Fibroblast of skin of scalp (primary cell): ENCODE data around the gene LRRC71. TPM values are rescaled to one million over a fixed set of nuclear protein-coding genes. Genes with fewer than 3 reads are reported as not detected.
A peak's percentile ranks its signal among the peaks of the same experiment; 100 is the strongest.

Source experiments
- DNase-seq: peaks from one replicate; pipeline ENCODE4 v3.0.0-alpha.2; 2013
- polyA plus RNA-seq, 2 experiments: library from polyadenylated mRNA; unstranded; fragments of 120-200 nt; gene quantifications; one replicate each; pipeline ENCODE4 v1.2.1, GENCODE V29; 2013; ENCODE audit not compliant: insufficient read length in 2 of 2

The LRRC71 gene
- 1.1 TPM for polyA plus RNA-seq (2013, experiment 1 of 2; ENCODE audit: insufficient read length)
- 0.49 TPM for polyA plus RNA-seq (2013, experiment 2 of 2; ENCODE audit: insufficient read length)

- peak; percentile 81 for DNase-seq
These were observed at the start of gene LRRC71 for GRCh38 chr1:156920233-156921052. TSS of gene LRRC71 (plus strand) at chr1:156920632. CDS start at chr1:156920804, 172 bp downstream.

DNA sequence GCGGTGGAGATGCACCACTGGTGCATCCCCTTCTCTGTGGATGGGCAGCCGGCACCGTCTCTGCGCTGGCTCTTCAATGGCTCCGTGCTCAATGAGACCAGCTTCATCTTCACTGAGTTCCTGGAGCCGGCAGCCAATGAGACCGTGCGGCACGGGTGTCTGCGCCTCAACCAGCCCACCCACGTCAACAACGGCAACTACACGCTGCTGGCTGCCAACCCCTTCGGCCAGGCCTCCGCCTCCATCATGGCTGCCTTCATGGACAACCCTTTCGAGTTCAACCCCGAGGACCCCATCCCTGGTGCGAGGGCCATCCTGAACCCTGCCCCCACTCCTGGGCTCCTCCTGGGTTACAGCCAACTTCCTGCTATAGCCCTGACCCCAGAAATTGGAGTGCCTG, 46.8 kb upstream of the LRRC71 start:
- DNase-seq, result no peak

- DNase-seq, result no peak
These were observed 46.3 kb upstream of the LRRC71 start for GRCh38 chr1:156874142-156874541.

- DNase-seq, result no peak
These were observed 45.7 kb upstream of the LRRC71 start for GRCh38 chr1:156874572-156875340.

- no peak for DNase-seq
These were observed 45.2 kb upstream of the LRRC71 start for GRCh38 chr1:156875341-156875615.

GRCh38 chr1:156876281-156876680, 44.2 kb upstream of the LRRC71 start:
- DNase-seq, result no peak

DNA sequence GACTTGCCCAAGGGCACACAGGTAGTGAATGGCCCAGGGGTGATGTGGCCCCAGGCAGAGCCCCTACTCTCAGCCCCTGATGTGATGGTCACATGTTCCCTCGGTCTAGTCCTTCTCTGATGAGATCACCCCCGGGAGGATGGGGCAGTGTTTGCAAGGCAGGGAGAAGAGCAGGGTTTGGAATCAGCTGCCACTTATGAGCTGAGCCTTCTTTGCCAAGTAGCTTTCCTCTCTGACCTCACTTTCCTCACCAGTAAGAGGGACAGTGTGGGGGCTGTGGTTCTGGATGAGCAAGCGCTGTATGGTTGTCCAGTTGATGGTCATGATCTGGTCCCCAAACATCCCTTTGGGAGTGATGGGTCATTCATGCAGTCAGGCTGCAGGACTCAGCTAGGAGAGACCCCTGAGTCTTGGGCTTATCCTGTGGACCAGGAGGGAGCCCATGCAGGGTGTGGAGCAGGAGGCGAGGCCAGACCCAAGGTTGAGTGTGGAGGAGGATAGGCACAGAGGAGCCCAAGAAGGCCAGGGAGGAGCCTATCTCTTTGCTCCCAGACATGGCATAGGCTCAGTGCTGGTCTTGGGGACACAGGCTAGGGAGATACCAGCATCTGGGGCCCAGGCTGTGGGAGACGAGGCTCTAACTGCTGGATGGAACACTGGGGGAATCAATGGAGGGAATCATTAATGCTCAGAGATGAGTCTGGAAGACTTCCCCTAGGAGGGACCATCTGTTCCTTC, 42.8 kb upstream of the LRRC71 start:
- no peak for DNase-seq

- no peak for DNase-seq
These were observed 40.6 kb upstream of the LRRC71 start for GRCh38 chr1:156879876-156880275.

DNA sequence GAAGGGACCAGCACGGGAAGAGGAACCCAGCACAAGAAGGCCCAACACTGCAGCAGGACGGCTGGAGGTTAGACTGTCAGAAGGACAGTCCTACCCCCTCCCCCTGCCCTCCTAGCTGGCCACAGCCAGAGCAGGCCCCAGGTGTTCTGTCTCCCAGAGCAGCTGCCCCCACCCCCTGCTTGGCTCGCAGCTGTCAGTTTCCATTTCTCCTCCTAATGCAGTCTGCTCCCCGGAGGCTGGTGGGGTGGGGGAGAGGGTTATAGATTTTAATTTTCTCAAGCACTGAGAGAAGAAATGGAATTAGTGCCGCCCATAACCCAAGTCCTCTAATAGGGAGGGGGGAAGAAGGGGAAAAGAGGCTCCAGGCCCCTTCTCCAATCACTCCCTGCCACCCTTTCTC, 40.0 kb upstream of the LRRC71 start:
- DNase-seq, result no peak

DNA sequence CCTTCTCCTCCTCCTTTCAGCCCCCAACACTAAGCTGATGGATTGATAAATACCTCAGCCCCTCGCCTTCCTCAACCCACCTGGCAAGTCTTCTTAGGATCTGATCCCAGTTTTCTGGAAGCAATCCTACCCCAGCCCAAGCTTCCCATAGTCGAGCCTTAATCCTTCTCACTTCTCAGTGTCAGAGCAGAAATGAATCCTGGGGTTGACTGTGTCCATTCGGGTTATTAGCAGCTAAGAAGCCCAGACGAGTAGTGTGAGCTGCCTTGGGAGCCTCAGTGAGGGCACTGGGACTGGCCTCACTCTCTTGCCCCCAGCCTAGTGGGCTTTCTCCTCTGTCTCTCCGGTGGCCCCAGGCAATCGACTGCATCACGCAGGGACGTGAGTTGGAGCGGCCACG, 39.3 kb upstream of the LRRC71 start:
- no peak for DNase-seq

DNA sequence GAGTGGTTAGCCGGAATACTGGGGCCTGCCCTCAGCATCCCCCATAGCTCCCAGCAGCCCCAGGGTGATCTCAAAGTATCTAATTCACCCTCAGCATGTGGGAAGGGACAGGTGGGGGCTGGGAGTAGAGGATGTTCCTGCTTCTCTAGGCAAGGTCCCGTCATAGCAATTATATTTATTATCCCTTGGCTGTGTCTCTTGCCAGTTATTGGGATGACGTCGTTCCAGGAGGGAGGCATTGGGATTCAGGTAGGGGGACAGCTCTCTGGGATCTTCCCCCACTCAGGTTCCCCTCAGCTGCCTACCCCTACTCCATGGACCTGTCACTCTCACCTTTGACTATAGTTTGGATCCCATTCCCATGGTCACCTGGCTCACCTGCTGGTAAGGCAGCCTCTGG, 38.8 kb upstream of the LRRC71 start:
- DNase-seq, result no peak

GRCh38 chr1:156882543-156882942, 37.9 kb upstream of the LRRC71 start:
- no peak for DNase-seq

DNA sequence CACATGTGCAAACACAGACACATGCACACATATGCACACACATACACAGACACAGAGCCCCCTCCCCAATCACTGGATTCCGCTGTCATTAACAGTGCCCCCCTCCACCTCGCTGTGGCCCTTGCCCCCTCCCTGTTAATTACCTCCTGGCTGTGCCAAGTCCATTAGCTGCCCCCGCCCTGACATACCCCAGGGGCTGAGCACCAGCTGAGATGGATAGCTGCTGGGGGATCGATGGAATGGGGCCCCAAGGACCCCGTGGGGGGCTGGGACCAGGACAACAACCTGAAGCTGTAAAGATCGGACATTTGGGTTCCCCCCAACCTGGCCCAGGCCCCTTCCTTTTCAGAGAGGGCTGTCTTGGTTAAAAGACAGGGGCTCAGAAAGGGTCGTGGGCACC, 36.5 kb upstream of the LRRC71 start:
- no peak for DNase-seq

DNA sequence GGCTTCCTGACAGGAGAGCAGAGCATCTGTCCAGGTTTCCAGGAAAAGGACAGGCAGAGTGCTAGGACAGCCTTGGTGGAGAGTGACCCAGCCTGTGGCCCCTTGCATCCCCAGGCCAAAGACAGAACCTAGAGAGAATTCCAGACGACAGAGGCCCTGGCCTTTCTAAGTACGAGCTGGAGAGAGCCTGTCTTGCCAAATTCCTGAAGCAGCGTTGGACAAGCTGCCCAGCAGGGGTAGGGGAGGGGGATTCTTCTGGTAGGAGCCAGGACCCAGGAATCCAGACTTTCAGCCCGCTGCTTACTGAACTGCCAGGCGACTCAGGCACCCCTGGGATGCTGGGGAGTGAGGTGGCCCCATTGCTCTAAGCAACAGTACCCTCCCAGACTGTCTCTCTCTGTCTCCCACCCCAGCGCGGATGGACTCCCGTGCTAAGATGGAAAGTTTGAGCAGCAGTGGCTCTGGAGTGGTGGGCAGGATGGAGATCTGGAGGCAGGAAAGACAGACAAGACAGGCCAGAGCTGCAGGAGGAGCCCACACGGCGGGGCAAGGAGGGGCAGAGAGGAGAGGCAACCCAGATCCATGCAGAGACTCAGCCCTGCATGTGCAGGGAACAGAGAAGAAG, 35.8 kb upstream of the LRRC71 start:
- DNase-seq, result no peak

- no peak for DNase-seq
These were observed 35.1 kb upstream of the LRRC71 start for GRCh38 chr1:156885314-156885713.

- DNase-seq, result no peak
These were observed 34.5 kb upstream of the LRRC71 start for GRCh38 chr1:156885880-156886355.

- no peak for DNase-seq
These were observed 33.7 kb upstream of the LRRC71 start for GRCh38 chr1:156886583-156887281.

DNA sequence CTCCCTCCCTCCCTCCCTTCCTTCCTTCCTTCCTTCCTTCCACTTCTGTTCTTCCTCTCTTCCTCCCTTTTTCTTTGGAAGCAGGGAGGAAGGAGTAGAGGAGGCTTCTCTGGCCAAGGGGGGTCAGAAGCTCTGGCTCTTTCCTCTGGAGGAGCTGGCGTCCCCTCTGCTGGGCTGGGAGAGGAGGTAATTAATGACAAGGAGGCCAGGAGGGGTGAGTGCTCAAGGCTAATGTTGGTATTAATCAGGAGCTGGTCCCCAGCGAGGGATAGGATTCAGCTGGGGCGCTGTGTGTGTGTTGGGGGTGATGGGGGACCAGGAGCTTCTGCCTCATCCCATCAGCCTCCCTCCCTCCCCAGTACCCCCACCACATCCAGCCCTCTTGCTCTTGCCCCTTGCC, 33.1 kb upstream of the LRRC71 start:
- no peak for DNase-seq

GRCh38 chr1:156887734-156888133, 32.7 kb upstream of the LRRC71 start:
- DNase-seq, result no peak

DNA sequence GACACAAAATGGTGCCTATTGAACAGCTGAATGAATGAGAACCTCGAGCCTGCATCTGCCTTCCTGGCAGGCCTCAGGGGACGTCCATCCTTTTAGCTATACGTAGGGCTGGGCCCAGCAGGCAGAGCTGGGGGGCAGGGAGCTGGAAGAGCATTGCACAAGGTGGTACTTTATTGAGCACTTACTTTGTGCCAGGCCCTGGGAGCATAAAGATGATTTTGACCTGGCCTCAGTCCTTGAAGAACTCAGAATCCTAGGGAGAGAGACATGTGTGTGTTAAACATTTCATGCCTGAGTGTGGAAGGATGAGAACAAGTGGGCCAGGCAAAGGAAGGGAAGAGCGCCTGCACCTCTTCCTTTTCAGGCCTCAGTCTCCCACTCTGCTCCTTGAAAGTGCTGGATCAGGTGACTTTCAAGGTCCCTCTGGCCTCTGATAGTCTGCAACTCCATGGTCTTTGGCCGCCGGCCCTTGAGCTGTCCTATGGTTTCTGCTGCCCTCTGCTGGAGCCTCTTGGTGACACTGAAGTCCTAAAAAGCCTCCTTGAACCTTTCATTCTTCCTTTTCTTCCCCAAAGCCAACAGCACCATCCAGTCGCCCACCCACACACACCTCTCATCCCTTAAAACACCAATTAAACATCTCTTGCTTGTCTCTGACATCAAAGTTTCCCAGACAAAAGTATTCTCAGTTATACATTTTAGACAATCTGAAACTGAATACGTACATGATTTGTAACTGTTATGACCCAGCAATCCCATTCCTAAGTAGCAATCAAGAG, 30.4 kb upstream of the LRRC71 start:
- DNase-seq, result peak; percentile 72
